Stomach (tissue), 9 donors: ENCODE measurements around the gene MGAT5. TPM values are rescaled to one million over a fixed set of nuclear protein-coding genes. Genes with fewer than 3 reads are reported as not detected.

Source experiments
- DNase-seq, 2 donors: peaks; one replicate each; pipeline versions ENCODE4 v3.0.0 to v3.0.0-alpha.2; 2013 to 2019
- H3K27ac ChIP-seq, 5 donors: fragments of 200-600 bp in 4 of 5; sonication (generic) in 4 of 5; one replicate each; pipeline ENCODE4 v1.5.1; 2013 to 2019; ENCODE audit warnings: mild to moderate bottlenecking in 1 of 5, moderate library complexity in 1 of 5
- H3K27me3 ChIP-seq, 3 donors: fragments of 200-600 bp; sonication (generic); one replicate each; pipeline ENCODE4 v1.5.1; 2017 to 2019; ENCODE audit warnings: mixed run types in 1 of 3
- H3K36me3 ChIP-seq, 4 donors: fragments of 200-600 bp; sonication (generic); 1 replicate in 3 of 4; 2 replicates in 1 of 4; pipeline ENCODE4 v1.5.1; 2016 to 2019
- H3K4me1 ChIP-seq, 4 donors: fragments of 200-600 bp; sonication (generic); one replicate each; pipeline ENCODE4 v1.5.1; 2016 to 2019
- H3K4me3 ChIP-seq, 4 donors: fragments of 200-600 bp; sonication (generic) in 3 of 4; one replicate each; pipeline ENCODE4 v1.5.1; 2016 to 2019; ENCODE audit warnings: mild to moderate bottlenecking in 1 of 4
- H3K9me3 ChIP-seq, 4 donors: fragments of 200-600 bp; sonication (generic); one replicate each; pipeline ENCODE4 v1.5.1; 2016 to 2019
- CTCF ChIP-seq, 7 experiments: fragments of 450-650 bp in 4 of 7; fragments of 200-600 bp in 3 of 7; sonication (generic) in 3 of 7; IDR thresholded peaks; one replicate each; pipeline ENCODE4 v1.5.1; 2016 to 2019; ENCODE audit warnings: antibody characterized with exemption in 7 of 7, control low read depth in 2 of 7, mild to moderate bottlenecking in 1 of 7
- EP300 ChIP-seq: sonication (generic); formaldehyde crosslinking; IDR thresholded peaks from one replicate; pipeline ENCODE4 v1.6.1; 2017; ENCODE audit warnings: antibody characterized with exemption
- POLR2A ChIP-seq, 4 donors: fragments of 450-650 bp; IDR thresholded peaks; one replicate each; pipeline ENCODE4 v1.6.1; 2016; ENCODE audit warnings: antibody characterized with exemption in 4 of 4, control low read depth in 2 of 4, mild to moderate bottlenecking in 1 of 4, moderate library complexity in 1 of 4
- POLR2AphosphoS5 ChIP-seq, 3 donors: sonication (generic); formaldehyde crosslinking; IDR thresholded peaks; one replicate each; pipeline ENCODE4 v1.6.1; 2016; ENCODE audit warnings: antibody characterized with exemption in 3 of 3
- WGBS, 5 donors: extraction: QIAGEN DNeasy Blood & Tissue Kit in 3 of 5; methylation state at CpG; one replicate each; pipeline versions ENCODE4 v1.1.5 to v1.1.7; 2013 to 2018; 5-methylcytosine and 5-hydroxymethylcytosine counted together
- intact Hi-C: fragments of 100-400 bp; cut with DNase I; formaldehyde crosslinking; loops from one replicate; pipeline ENCODE4 v1.15.1; 2023; ENCODE audit warnings: low total_unique reads
- polyA plus RNA-seq, 3 donors: library from polyadenylated mRNA; stranded (reverse); fragments of 200-250 nt; gene quantifications; one replicate each; pipeline ENCODE4 v1.2.3, GENCODE V29; 2013
- total RNA-seq, 5 donors: library from RNA; depleted of rRNA; stranded (reverse); fragments of >200 nt; gene quantifications; one replicate each; pipeline versions ENCODE4 v1.1.0 to v1.2.3, GENCODE V29; 2014 to 2016
- donor health status: healthy with polysubstance abuse.
- donor health status: Bipolar disorder and iron deficiency.
- donor health status: healthy.

MGAT5 gene
- total and polyA plus RNA-seq, 8 donors = 3.9 to 125 (median 46.0) TPM

- Histone ChIP-seq H3K4me1 (peaks cover 13 to 57% (median 41%) of the 10 kb centered on the region in 4 donors), H3K36me3 (peaks cover 8 to 82% (median 57%) of the 10 kb centered on the region in 4 donors), H3K4me3 (no peak overlapping the region), H3K27me3 (no peaks in the 10 kb centered on the region), H3K27ac (peak overlapping the region; percentile 64 to 88 (median 77)), H3K9me3 (no peaks in the 10 kb centered on the region)
- WGBS, 5 donors = 63 to 75% (median 69%) methylated on average over 2 of the region's 2 CpGs
- TF ChIP-seq EP300 (no peak), CTCF (IDR thresholded peaks at IDR 0.05) (no peak), POLR2AphosphoS5 (IDR thresholded peaks at IDR 0.05) (no peak), POLR2A (IDR thresholded peaks at IDR 0.05) (no peak)
- intact Hi-C loops = no loop called here
- no peak for DNase-seq
Observed at GRCh38 chr2:134431838-134432434, 178.1 kb downstream of the MGAT5 start.

- Histone ChIP-seq H3K27ac (peak overlapping the region; percentile 64 to 88 (median 77)), H3K4me1 (peaks cover 13 to 57% (median 42%) of the 10 kb centered on the region in 4 donors), H3K27me3 (no peaks in the 10 kb centered on the region), H3K9me3 (no peaks in the 10 kb centered on the region), H3K4me3 (no peak overlapping the region), H3K36me3 (peaks cover 8 to 83% (median 57%) of the 10 kb centered on the region in 4 donors)
- intact Hi-C loops = no loop called here
- DNase-seq = peak; percentile 48 to 80
- 42 to 64% (median 47%) methylated on average over 3 of the region's 3 CpGs for WGBS, 5 donors
- TF ChIP-seq CTCF (IDR thresholded peaks at IDR 0.05) (no peak), POLR2AphosphoS5 (IDR thresholded peaks at IDR 0.05) (peak in 2 of 3 donors; percentile 38 to 71)
Observed at GRCh38 chr2:134432435-134432883, 178.6 kb downstream of the MGAT5 start.

- Histone ChIP-seq H3K27ac (peak overlapping the region; percentile 64 to 88 (median 77)), H3K27me3 (no peaks in the 10 kb centered on the region), H3K36me3 (peaks cover 8 to 78% (median 50%) of the 10 kb centered on the region in 4 donors), H3K4me1 (peaks cover 13 to 57% (median 42%) of the 10 kb centered on the region in 4 donors), H3K4me3 (no peak overlapping the region), H3K9me3 (no peaks in the 10 kb centered on the region)
- intact Hi-C loops = no loop called here
- 35 to 56% (median 54%) methylated on average over 7 of the region's 7 CpGs for WGBS, 5 donors
- peak in 2 of 3 donors; percentile 39 to 58 for TF ChIP-seq POLR2AphosphoS5 (IDR thresholded peaks at IDR 0.05)
- no peak for TF ChIP-seq CTCF (IDR thresholded peaks at IDR 0.05)
- DNase-seq = peak; percentile 44 to 74
Observed at GRCh38 chr2:134433469-134433868, 179.6 kb downstream of the MGAT5 start.

GRCh38 chr2:134433979-134434378, 180.1 kb downstream of the MGAT5 start:
- Histone ChIP-seq H3K4me1 (peaks cover 13 to 57% (median 42%) of the 10 kb centered on the region in 4 donors), H3K27me3 (no peaks in the 10 kb centered on the region), H3K9me3 (no peaks in the 10 kb centered on the region), H3K4me3 (no peak overlapping the region), H3K27ac (peak overlapping the region; percentile 3 to 88 (median 77)), H3K36me3 (peaks cover 6 to 78% (median 50%) of the 10 kb centered on the region in 4 donors)
- DNase-seq = no peak
- intact Hi-C loops = no loop called here
- TF ChIP-seq POLR2A (IDR thresholded peaks at IDR 0.05) = no peak
- no peak for TF ChIP-seq POLR2AphosphoS5 (IDR thresholded peaks at IDR 0.05)
- TF ChIP-seq CTCF (IDR thresholded peaks at IDR 0.05) = no peak
- no peak for TF ChIP-seq EP300
- WGBS, 5 donors = 81 to 92% (median 84%) methylated on average over 6 of the region's 6 CpGs
